Panc1 (cell line): ENCODE results near the gene PTPRK. TPM values are rescaled to one million over a fixed set of nuclear protein-coding genes. Genes with fewer than 3 reads are reported as not detected.
A peak's percentile ranks its signal among the peaks of the same experiment; 100 is the strongest.

Experiments
- ATAC-seq: fragments of 200-7000 bp; cut with Tn5 transposase; 2 replicates; pipeline ENCODE4 v1.9.1; 2020; ENCODE audit warnings: mild to moderate bottlenecking, moderate library complexity
- BruUV-seq: library from RNA; stranded (reverse); fragments of 400-500 nt; replicated peaks from 2 replicates; lab custom pipeline; 2021; lab: Mats Ljungman, UMichigan
- CTCF ChIA-PET: fragments of 300-600 bp; sonication (Branson Sonifier 250); formaldehyde crosslinking; loops from one replicate; lab custom pipeline; 2022; ENCODE audit warnings: antibody characterized with exemption; lab: Charles Lee
- POLR2A ChIA-PET: fragments of 300-600 bp; sonication (Branson Sonifier 250); formaldehyde crosslinking; loops from one replicate; lab custom pipeline; 2022; ENCODE audit warnings: antibody characterized with exemption; lab: Charles Lee
- DNase-seq: peaks from one replicate; pipeline ENCODE4 v3.0.0-alpha.2; 2010; ENCODE audit warnings: low read depth, low spot score
- H3K27ac ChIP-seq: 2 replicates; pipeline ENCODE4 v1.5.1; 2011; ENCODE audit warnings: mild to moderate bottlenecking, low read length, inconsistent platforms
- H3K27me3 ChIP-seq: fragments of 200-500 bp; sonication (Bioruptor generic); 2 replicates; pipeline ENCODE4 v1.6.0; 2014; ENCODE audit warnings: low read length, inconsistent platforms; ENCODE audit not compliant: control insufficient read depth, insufficient read depth
- H3K36me3 ChIP-seq: fragments of 200-500 bp; sonication (Bioruptor generic); 2 replicates; pipeline ENCODE4 v1.5.1; 2014; ENCODE audit warnings: inconsistent platforms, mild to moderate bottlenecking, low read length, moderate library complexity; ENCODE audit not compliant: control insufficient read depth, insufficient read depth
- H3K4me1 ChIP-seq: 2 replicates; pipeline ENCODE4 v1.5.1; 2011; ENCODE audit warnings: inconsistent platforms, mild to moderate bottlenecking, low read length, moderate library complexity; ENCODE audit not compliant: control insufficient read depth, insufficient read depth
- H3K4me3 ChIP-seq, 2 experiments: 2 replicates each; pipeline ENCODE4 v1.5.1; 2011 to 2012; ENCODE audit warnings: low read depth in 2 of 2, low read length in 2 of 2, mild to moderate bottlenecking in 2 of 2, inconsistent platforms in 1 of 2, moderate library complexity in 1 of 2
- H3K9me3 ChIP-seq: fragments of 200-500 bp; sonication (Bioruptor generic); 2 replicates; pipeline ENCODE4 v1.5.1; 2014; ENCODE audit warnings: low read depth, mild to moderate bottlenecking, inconsistent platforms, low read length, moderate library complexity; ENCODE audit not compliant: control insufficient read depth, insufficient read depth
- POLR2AphosphoS5 ChIP-seq: IDR thresholded peaks from 2 replicates; pipeline ENCODE4 v1.6.1; 2012; ENCODE audit warnings: mild to moderate bottlenecking, low read depth, low read length, moderate library complexity
- SIN3A ChIP-seq: IDR thresholded peaks from 2 replicates; pipeline ENCODE4 v1.6.1; 2012; ENCODE audit warnings: low read depth, mild to moderate bottlenecking, low read length, moderate library complexity, borderline replicate concordance; ENCODE audit not compliant: insufficient read depth
- TCF7L2 ChIP-seq: IDR thresholded peaks from 2 replicates; pipeline ENCODE4 v1.6.1; 2011; ENCODE audit warnings: mild to moderate bottlenecking, low read depth, low read length, inconsistent platforms
- in situ Hi-C: cut with HindIII; loops from 2 replicates; pipeline ENCODE4 v1.10.0; 2016; ENCODE audit warnings: low sequenced_read_pairs, low pct_unique_long_range_greater_than_20kb
- intact Hi-C: fragments of 100-400 bp; cut with micrococcal nuclease; formaldehyde crosslinking; loops from one replicate; pipeline ENCODE4 v1.10.0; 2022; ENCODE audit not compliant: unreplicated experiment
- total RNA-seq: library from RNA; stranded (reverse); gene quantifications from one replicate; pipeline ENCODE4 v1.2.1, GENCODE V29; 2021; ENCODE audit not compliant: unreplicated experiment
- TF ChIP-seq, protein P1 (sequence below): fragments of 450-650 bp; IDR thresholded peaks from 2 replicates; pipeline ENCODE4 v1.5.1; 2017; ENCODE audit warnings: mild to moderate bottlenecking
- TF ChIP-seq, protein P2 (sequence below), 2 experiments: IDR thresholded peaks; 2 replicates each; pipeline ENCODE4 v1.6.1; 2011 to 2012; ENCODE audit warnings: low read depth in 2 of 2, control low read depth in 1 of 2, low read length in 1 of 2, mild to moderate bottlenecking in 1 of 2, moderate library complexity in 1 of 2; ENCODE audit not compliant: insufficient read depth in 1 of 2

Gene PTPRK
- total RNA-seq, 1 experiment from 2014 or later, result 61.8 TPM

DNA sequence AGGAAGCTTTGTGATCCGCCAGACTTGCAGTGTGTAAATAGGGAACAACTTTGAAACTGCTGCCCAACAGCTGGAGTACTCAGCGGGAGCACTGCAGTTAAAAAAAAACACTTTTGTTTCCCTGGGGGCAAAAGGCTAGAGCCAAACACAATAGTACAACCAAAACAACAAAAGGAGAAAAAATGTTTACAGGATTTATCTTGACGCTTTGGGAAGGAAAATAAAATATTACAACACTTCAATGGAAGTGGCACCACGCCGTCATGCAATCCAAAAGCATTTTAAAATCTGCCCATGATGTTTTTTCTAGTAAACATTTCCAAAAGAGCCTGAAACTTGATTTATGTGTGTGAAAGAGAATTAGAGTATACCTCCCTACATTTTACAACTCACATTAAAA lies 26.0 kb downstream of the PTPRK start:
- Histone ChIP-seq H3K36me3 (no peaks in the 10 kb centered on the region), H3K4me3 (no peak overlapping the region), H3K27ac (peak overlapping the region; percentile 1; the same call in 1 of the 2 replicates), H3K27me3 (no peaks in the 10 kb centered on the region), H3K4me1 (peaks cover 48% of the 10 kb centered on the region), H3K9me3 (no peaks in the 10 kb centered on the region)
- CTCF ChIA-PET, result interaction anchor here (0.7 kb wide), 2 partner anchors 664 to 853 kb away, joined by 5 to 6 read pairs; no protein-coding TSS in a partner anchor
- POLR2A ChIA-PET, result interaction anchor here (0.6 kb wide), 1 partner anchor 234 kb away, joined by 4 read pairs; no protein-coding TSS in a partner anchor
- intact Hi-C loops, result no loop called here
- ATAC-seq (no peak), DNase-seq (no peak)
- TF ChIP-seq SIN3A (no peak), TCF7L2 (peak; percentile 49)
- TF ChIP-seq, protein P1, sequence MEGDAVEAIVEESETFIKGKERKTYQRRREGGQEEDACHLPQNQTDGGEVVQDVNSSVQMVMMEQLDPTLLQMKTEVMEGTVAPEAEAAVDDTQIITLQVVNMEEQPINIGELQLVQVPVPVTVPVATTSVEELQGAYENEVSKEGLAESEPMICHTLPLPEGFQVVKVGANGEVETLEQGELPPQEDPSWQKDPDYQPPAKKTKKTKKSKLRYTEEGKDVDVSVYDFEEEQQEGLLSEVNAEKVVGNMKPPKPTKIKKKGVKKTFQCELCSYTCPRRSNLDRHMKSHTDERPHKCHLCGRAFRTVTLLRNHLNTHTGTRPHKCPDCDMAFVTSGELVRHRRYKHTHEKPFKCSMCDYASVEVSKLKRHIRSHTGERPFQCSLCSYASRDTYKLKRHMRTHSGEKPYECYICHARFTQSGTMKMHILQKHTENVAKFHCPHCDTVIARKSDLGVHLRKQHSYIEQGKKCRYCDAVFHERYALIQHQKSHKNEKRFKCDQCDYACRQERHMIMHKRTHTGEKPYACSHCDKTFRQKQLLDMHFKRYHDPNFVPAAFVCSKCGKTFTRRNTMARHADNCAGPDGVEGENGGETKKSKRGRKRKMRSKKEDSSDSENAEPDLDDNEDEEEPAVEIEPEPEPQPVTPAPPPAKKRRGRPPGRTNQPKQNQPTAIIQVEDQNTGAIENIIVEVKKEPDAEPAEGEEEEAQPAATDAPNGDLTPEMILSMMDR, result no peak
- TF ChIP-seq, protein P2, sequence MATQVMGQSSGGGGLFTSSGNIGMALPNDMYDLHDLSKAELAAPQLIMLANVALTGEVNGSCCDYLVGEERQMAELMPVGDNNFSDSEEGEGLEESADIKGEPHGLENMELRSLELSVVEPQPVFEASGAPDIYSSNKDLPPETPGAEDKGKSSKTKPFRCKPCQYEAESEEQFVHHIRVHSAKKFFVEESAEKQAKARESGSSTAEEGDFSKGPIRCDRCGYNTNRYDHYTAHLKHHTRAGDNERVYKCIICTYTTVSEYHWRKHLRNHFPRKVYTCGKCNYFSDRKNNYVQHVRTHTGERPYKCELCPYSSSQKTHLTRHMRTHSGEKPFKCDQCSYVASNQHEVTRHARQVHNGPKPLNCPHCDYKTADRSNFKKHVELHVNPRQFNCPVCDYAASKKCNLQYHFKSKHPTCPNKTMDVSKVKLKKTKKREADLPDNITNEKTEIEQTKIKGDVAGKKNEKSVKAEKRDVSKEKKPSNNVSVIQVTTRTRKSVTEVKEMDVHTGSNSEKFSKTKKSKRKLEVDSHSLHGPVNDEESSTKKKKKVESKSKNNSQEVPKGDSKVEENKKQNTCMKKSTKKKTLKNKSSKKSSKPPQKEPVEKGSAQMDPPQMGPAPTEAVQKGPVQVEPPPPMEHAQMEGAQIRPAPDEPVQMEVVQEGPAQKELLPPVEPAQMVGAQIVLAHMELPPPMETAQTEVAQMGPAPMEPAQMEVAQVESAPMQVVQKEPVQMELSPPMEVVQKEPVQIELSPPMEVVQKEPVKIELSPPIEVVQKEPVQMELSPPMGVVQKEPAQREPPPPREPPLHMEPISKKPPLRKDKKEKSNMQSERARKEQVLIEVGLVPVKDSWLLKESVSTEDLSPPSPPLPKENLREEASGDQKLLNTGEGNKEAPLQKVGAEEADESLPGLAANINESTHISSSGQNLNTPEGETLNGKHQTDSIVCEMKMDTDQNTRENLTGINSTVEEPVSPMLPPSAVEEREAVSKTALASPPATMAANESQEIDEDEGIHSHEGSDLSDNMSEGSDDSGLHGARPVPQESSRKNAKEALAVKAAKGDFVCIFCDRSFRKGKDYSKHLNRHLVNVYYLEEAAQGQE (IDR thresholded peaks at IDR 0.05; ENCODE audit: insufficient read depth in 1 of 2, low read depth in 2 of 2, low read length in 1 of 2), result no peak
- BruUV-seq, result no TSS peak
- in situ Hi-C loops, result no loop called here

DNA sequence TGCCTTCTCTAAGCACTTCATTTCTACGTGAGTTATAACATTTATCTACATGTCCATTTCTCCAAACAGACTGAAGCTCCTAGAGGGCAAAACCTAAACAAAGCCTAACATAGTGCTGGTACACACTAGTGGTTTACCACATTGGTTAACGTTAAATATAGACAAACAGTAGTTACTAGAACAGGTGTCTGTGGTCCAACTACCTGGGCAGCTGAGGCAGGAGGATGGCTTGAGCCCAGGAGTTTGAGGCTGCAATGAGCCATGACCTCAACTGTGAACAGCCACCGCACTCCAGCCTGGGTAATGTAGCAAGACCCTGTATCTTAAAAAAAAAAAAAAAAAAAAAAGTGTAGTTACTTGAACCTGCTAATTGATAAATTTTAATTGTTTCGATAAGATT lies 26.5 kb downstream of the PTPRK start:
- Histone ChIP-seq H3K4me1 (peaks cover 44% of the 10 kb centered on the region), H3K9me3 (no peaks in the 10 kb centered on the region), H3K27ac (peak overlapping the region; percentile 58; the same call in 1 of the 2 replicates), H3K4me3 (no peak overlapping the region), H3K36me3 (no peaks in the 10 kb centered on the region), H3K27me3 (no peaks in the 10 kb centered on the region)
- intact Hi-C loops (no loop called here), in situ Hi-C loops (no loop called here)
- ChIA-PET POLR2A (interaction anchor here (0.6 kb wide), 1 partner anchor 233 kb away, joined by 4 read pairs; no protein-coding TSS in a partner anchor), CTCF (interaction anchor here (0.7 kb wide), 2 partner anchors 663 to 854 kb away, joined by 5 to 6 read pairs; no protein-coding TSS in a partner anchor)
- TF ChIP-seq, protein P2 (IDR thresholded peaks at IDR 0.05; ENCODE audit: insufficient read depth in 1 of 2, low read depth in 2 of 2, low read length in 1 of 2), result no peak
- TF ChIP-seq POLR2AphosphoS5 (no peak), SIN3A (no peak), TCF7L2 (no peak)
- TF ChIP-seq, protein P1, result no peak
- no TSS peak for BruUV-seq
- DNase-seq, result no peak
- ATAC-seq, result no peak
